Measurements from ENCODE around the gene MAN1C1. TPM values are rescaled to one million over a fixed set of nuclear protein-coding genes. Genes with fewer than 3 reads are reported as not detected.
A peak's percentile ranks its signal among the peaks of the same experiment; 100 is the strongest.

Gene MAN1C1
- total and polyA plus RNA-seq, 9 of the 15 experiments (the other 6 are each of a cell fraction or from before 2014, with no cell fraction given), result 0.04 to 0.44 (median 0.10) TPM; not detected in 3

GRCh38 chr1:25810341-25811299 is 194.0 kb downstream of the MAN1C1 start (continued):
- 0 out of 2 replicates have a peak, but pooled peaks have one; percentile 28 for TF ChIP-seq ZBTB33 (CRISPR knock-in tag; IDR thresholded peaks at IDR 0.05)
- TF ChIP-seq NFIC (IDR thresholded peaks at IDR 0.05), result peak; percentile 77
- 0 out of 2 replicates have a peak, but pooled peaks have one; percentile 20 for TF ChIP-seq HDGF (IDR thresholded peaks at IDR 0.05)
- no peak for TF ChIP-seq ASH1L (IDR thresholded peaks at IDR 0.05; ENCODE audit: borderline replicate concordance, low read depth, partially characterized antibody)
- peak; percentile 33; the same call in 1 of the 2 replicates for TF ChIP-seq ZBTB17 (CRISPR knock-in tag; IDR thresholded peaks at IDR 0.05)
- peak; percentile 99 for TF ChIP-seq STAG1 (CRISPR knock-in tag; IDR thresholded peaks at IDR 0.05; ENCODE audit: borderline replicate concordance)
- peak; percentile 48 to 61; a peak in 2 of 4 replicates for TF ChIP-seq MAZ (CRISPR knock-in tag; conservative IDR thresholded peaks at IDR 0.05 in 1 of 2, IDR thresholded peaks at IDR 0.05 in 1 of 2)
- TF ChIP-seq RCOR1 (IDR thresholded peaks at IDR 0.05; ENCODE audit: borderline replicate concordance in 1 of 2, low read depth in 2 of 2, low read length in 2 of 2), result peak in 1 of 2 experiments; percentile 17; a peak in 1 of 4 replicates
- TF ChIP-seq KLF16 (IDR thresholded peaks at IDR 0.05), result no peak
- TF ChIP-seq CHD7 (IDR thresholded peaks at IDR 0.05; ENCODE audit: low read depth, low read length), result no peak
- peak; percentile 67; the same call in 1 of the 2 replicates for TF ChIP-seq CTBP1 (IDR thresholded peaks at IDR 0.05; ENCODE audit: borderline replicate concordance)
- TF ChIP-seq HNRNPL (IDR thresholded peaks at IDR 0.05; ENCODE audit: low read depth, low read length), result no peak
- no peak for TF ChIP-seq XRCC4 (IDR thresholded peaks at IDR 0.05; ENCODE audit: extremely low read depth, insufficient read depth, insufficient read length)
- TF ChIP-seq ZNF551 (CRISPR knock-in tag; IDR thresholded peaks at IDR 0.05), result no peak
